Measurements from ENCODE around the gene ZMYND8. TPM values are rescaled to one million over a fixed set of nuclear protein-coding genes. Genes with fewer than 3 reads are reported as not detected.

Gene ZMYND8
- total RNA-seq, 1 experiment from 2014 or later: 29.0 TPM

DNA sequence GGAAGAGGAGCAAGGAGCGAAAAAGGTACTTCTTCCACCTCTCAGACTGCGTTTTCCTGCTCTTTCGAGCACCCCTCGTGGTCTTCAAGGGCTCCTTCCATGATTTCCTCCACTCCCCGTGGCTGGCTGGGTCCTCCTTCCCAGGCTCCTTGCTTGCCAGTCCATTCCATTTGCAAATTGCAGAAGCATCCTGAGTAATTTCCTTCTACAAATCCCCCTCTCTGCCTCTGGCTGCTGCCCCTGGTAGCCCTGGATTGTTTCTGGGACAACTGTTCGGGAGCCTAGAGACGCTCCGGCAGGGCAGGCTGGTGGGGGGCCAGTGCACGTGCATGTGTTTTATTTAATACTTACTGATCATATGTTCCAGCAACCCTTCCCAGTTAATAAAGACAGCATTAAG, 173.1 kb downstream of the ZMYND8 start:
- H3K4me2 ChIP-seq (ENCODE audit: low read length): no peak overlapping the region
- H3K9me2 ChIP-seq (ENCODE audit: insufficient read depth): no peaks in the 10 kb centered on the region
- no peaks in the 10 kb centered on the region for H3K79me2 ChIP-seq (ENCODE audit: insufficient read depth, low read length)
- H3K36me3 ChIP-seq (ENCODE audit: control insufficient read depth in 1 of 2, insufficient read depth in 2 of 2, low read length in 2 of 2): no peaks in the 10 kb centered on the region
- H3K4me3 ChIP-seq (replicated peaks in 1 of 2; ENCODE audit: low read depth in 1 of 2, low read length in 2 of 2): no peak overlapping the region
- ChIA-PET POLR2A (no interaction called here), CTCF (no interaction called here), RAD21 (ENCODE audit: low non-redundant PET in 1 of 2, low total read pairs in 2 of 2, uncharacterized antibody in 2 of 2, unreplicated experiment in 2 of 2) (no interaction called here)
- no peaks in the 10 kb centered on the region for H3K27me3 ChIP-seq (ENCODE audit: insufficient read depth, low read length)
- TF ChIP-seq EGR1 (IDR thresholded peaks at IDR 0.05; ENCODE audit: low read depth): no peak
- no peak for TF ChIP-seq TCF7L2 (IDR thresholded peaks at IDR 0.05; ENCODE audit: borderline replicate concordance, extremely low read depth, insufficient read depth, insufficient read length)
- TF ChIP-seq FOSL1 (IDR thresholded peaks at IDR 0.05; ENCODE audit: low read depth): no peak
- TF ChIP-seq, protein P1, sequence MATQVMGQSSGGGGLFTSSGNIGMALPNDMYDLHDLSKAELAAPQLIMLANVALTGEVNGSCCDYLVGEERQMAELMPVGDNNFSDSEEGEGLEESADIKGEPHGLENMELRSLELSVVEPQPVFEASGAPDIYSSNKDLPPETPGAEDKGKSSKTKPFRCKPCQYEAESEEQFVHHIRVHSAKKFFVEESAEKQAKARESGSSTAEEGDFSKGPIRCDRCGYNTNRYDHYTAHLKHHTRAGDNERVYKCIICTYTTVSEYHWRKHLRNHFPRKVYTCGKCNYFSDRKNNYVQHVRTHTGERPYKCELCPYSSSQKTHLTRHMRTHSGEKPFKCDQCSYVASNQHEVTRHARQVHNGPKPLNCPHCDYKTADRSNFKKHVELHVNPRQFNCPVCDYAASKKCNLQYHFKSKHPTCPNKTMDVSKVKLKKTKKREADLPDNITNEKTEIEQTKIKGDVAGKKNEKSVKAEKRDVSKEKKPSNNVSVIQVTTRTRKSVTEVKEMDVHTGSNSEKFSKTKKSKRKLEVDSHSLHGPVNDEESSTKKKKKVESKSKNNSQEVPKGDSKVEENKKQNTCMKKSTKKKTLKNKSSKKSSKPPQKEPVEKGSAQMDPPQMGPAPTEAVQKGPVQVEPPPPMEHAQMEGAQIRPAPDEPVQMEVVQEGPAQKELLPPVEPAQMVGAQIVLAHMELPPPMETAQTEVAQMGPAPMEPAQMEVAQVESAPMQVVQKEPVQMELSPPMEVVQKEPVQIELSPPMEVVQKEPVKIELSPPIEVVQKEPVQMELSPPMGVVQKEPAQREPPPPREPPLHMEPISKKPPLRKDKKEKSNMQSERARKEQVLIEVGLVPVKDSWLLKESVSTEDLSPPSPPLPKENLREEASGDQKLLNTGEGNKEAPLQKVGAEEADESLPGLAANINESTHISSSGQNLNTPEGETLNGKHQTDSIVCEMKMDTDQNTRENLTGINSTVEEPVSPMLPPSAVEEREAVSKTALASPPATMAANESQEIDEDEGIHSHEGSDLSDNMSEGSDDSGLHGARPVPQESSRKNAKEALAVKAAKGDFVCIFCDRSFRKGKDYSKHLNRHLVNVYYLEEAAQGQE (IDR thresholded peaks at IDR 0.05; ENCODE audit: low read depth): no peak
- TF ChIP-seq JUND (IDR thresholded peaks at IDR 0.05): no peak
- TF ChIP-seq CBX3 (IDR thresholded peaks at IDR 0.05; ENCODE audit: low read depth): no peak
- TF ChIP-seq CEBPB (IDR thresholded peaks at IDR 0.05; ENCODE audit: low read depth): no peak
- TF ChIP-seq, protein P2, sequence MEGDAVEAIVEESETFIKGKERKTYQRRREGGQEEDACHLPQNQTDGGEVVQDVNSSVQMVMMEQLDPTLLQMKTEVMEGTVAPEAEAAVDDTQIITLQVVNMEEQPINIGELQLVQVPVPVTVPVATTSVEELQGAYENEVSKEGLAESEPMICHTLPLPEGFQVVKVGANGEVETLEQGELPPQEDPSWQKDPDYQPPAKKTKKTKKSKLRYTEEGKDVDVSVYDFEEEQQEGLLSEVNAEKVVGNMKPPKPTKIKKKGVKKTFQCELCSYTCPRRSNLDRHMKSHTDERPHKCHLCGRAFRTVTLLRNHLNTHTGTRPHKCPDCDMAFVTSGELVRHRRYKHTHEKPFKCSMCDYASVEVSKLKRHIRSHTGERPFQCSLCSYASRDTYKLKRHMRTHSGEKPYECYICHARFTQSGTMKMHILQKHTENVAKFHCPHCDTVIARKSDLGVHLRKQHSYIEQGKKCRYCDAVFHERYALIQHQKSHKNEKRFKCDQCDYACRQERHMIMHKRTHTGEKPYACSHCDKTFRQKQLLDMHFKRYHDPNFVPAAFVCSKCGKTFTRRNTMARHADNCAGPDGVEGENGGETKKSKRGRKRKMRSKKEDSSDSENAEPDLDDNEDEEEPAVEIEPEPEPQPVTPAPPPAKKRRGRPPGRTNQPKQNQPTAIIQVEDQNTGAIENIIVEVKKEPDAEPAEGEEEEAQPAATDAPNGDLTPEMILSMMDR (IDR thresholded peaks at IDR 0.05 in 2 of 3, conservative IDR thresholded peaks at IDR 0.05 in 1 of 3; ENCODE audit: borderline replicate concordance in 1 of 3, insufficient read depth in 1 of 3, low read depth in 2 of 3, low read length in 2 of 3): no peak
- TF ChIP-seq POLR2AphosphoS5 (IDR thresholded peaks at IDR 0.05; ENCODE audit: low read depth, low read length): no peak
- TF ChIP-seq EZH2 (IDR thresholded peaks at IDR 0.05): no peak
- TF ChIP-seq, protein P3, sequence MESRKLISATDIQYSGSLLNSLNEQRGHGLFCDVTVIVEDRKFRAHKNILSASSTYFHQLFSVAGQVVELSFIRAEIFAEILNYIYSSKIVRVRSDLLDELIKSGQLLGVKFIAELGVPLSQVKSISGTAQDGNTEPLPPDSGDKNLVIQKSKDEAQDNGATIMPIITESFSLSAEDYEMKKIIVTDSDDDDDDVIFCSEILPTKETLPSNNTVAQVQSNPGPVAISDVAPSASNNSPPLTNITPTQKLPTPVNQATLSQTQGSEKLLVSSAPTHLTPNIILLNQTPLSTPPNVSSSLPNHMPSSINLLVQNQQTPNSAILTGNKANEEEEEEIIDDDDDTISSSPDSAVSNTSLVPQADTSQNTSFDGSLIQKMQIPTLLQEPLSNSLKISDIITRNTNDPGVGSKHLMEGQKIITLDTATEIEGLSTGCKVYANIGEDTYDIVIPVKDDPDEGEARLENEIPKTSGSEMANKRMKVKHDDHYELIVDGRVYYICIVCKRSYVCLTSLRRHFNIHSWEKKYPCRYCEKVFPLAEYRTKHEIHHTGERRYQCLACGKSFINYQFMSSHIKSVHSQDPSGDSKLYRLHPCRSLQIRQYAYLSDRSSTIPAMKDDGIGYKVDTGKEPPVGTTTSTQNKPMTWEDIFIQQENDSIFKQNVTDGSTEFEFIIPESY (IDR thresholded peaks at IDR 0.05; ENCODE audit: extremely low read depth, insufficient replicate concordance, low read length): no peak
- TF ChIP-seq, protein P4, sequence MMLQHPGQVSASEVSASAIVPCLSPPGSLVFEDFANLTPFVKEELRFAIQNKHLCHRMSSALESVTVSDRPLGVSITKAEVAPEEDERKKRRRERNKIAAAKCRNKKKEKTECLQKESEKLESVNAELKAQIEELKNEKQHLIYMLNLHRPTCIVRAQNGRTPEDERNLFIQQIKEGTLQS (IDR thresholded peaks at IDR 0.05): no peak
- no peak for TF ChIP-seq RAD21 (IDR thresholded peaks at IDR 0.05; ENCODE audit: low read depth)
- TF ChIP-seq ZFX (IDR thresholded peaks at IDR 0.05): no peak
- TF ChIP-seq, protein P5, sequence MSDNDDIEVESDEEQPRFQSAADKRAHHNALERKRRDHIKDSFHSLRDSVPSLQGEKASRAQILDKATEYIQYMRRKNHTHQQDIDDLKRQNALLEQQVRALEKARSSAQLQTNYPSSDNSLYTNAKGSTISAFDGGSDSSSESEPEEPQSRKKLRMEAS (IDR thresholded peaks at IDR 0.05): no peak
- no peak for TF ChIP-seq YY1 (IDR thresholded peaks at IDR 0.05; ENCODE audit: extremely low read depth, insufficient replicate concordance, low read depth, low read length)
- TF ChIP-seq EZH2phosphoT487 (IDR thresholded peaks at IDR 0.05; ENCODE audit: borderline replicate concordance): no peak
- no peak for TF ChIP-seq SP1 (IDR thresholded peaks at IDR 0.05; ENCODE audit: low read depth)
- H3K9me3 ChIP-seq (ENCODE audit: control insufficient read depth in 1 of 2, insufficient read depth in 1 of 2, low read depth in 1 of 2, low read length in 2 of 2): no peaks in the 10 kb centered on the region
- H2AFZ ChIP-seq (ENCODE audit: low read depth, low read length, poor library complexity, severe bottlenecking): no peak overlapping the region
- H4K20me1 ChIP-seq (ENCODE audit: insufficient read depth): no peaks in the 10 kb centered on the region
- intact Hi-C loops (cut with micrococcal nuclease): no loop called here
- no peak overlapping the region for H3K27ac ChIP-seq (ENCODE audit: low read depth, low read length)
- no peak overlapping the region for H3K9ac ChIP-seq (ENCODE audit: low read length)
- DNase-seq (ENCODE audit: low read depth, low spot score): no peak
- no TSS peak for BruUV-seq (replicated peaks)
- ATAC-seq: no peak
- peaks cover 0 to 10% of the 10 kb centered on the region in 2 experiments; a peak in 2 of 4 replicates for H3K4me1 ChIP-seq (ENCODE audit: control insufficient read depth in 1 of 2, insufficient read depth in 2 of 2, low read length in 2 of 2)

Data from HCT116 (cell line).